SKM-1 (cell line): ENCODE data around the gene THAP4.

Experiments
- DNase-seq: peaks from one replicate; lab custom pipeline; 2025; ENCODE audit not compliant: unreplicated experiment; lab: John Stamatoyannopoulos, UW

THAP4 gene

GRCh38 chr2:241640165-241640795, 3.3 kb upstream of the THAP4 start:
- DNase-seq: no peak

- no peak for DNase-seq
Observed at GRCh38 chr2:241639385-241639784, 2.4 kb upstream of the THAP4 start.

GRCh38 chr2:241638940-241639339, 2.0 kb upstream of the THAP4 start:
- no peak for DNase-seq

- DNase-seq: no peak
Observed at GRCh38 chr2:241637795-241638660, 1.1 kb upstream of the THAP4 start.

GRCh38 chr2:241636182-241637017, 558 bp downstream of the THAP4 start:
- DNase-seq: no peak

GRCh38 chr2:241635756-241636155, 1.2 kb downstream of the THAP4 start:
- DNase-seq: no peak

- no peak for DNase-seq
Observed at GRCh38 chr2:241633561-241633960, 3.4 kb downstream of the THAP4 start.

GRCh38 chr2:241632478-241633325, 4.3 kb downstream of the THAP4 start:
- no peak for DNase-seq

- no peak for DNase-seq
Observed at GRCh38 chr2:241629762-241630435, 7.1 kb downstream of the THAP4 start.

GRCh38 chr2:241627675-241628074, 9.3 kb downstream of the THAP4 start:
- DNase-seq: no peak

GRCh38 chr2:241620419-241620769, 16.6 kb downstream of the THAP4 start:
- DNase-seq: no peak

GRCh38 chr2:241619597-241620418, 17.1 kb downstream of the THAP4 start:
- DNase-seq: no peak

GRCh38 chr2:241618829-241619228, 18.1 kb downstream of the THAP4 start:
- DNase-seq: no peak

GRCh38 chr2:241618296-241618805, 18.6 kb downstream of the THAP4 start:
- no peak for DNase-seq

GRCh38 chr2:241617431-241618154, 19.4 kb downstream of the THAP4 start:
- no peak for DNase-seq

GRCh38 chr2:241616168-241617125, 20.5 kb downstream of the THAP4 start:
- DNase-seq: no peak

GRCh38 chr2:241615522-241616052, 21.4 kb downstream of the THAP4 start:
- no peak for DNase-seq
